Measurements from ENCODE around the gene TCEANC2.
"Not testable (repeated sequence)": the region's sequence is repeated elsewhere in the genome, so short reads cannot be mapped to it uniquely, and the experiment has no call there.

TCEANC2 gene

GRCh38 chr1:54086754-54087153 is 33.3 kb downstream of the TCEANC2 start:
- no peak for DNase-seq (ENCODE audit: low spot score)

- no peak for DNase-seq (ENCODE audit: low spot score)
Observed at GRCh38 chr1:54088385-54088784, 35.0 kb downstream of the TCEANC2 start.

GRCh38 chr1:54091666-54092065 is 38.3 kb downstream of the TCEANC2 start:
- no peak for DNase-seq (ENCODE audit: low spot score)

- DNase-seq (ENCODE audit: low spot score): no peak
Observed at GRCh38 chr1:54094001-54094729, 40.8 kb downstream of the TCEANC2 start.

- DNase-seq (ENCODE audit: low spot score): not testable (repeated sequence)
Observed at GRCh38 chr1:54094730-54095105, 41.3 kb downstream of the TCEANC2 start.

GRCh38 chr1:54095546-54096226 is 42.3 kb downstream of the TCEANC2 start:
- DNase-seq (ENCODE audit: low spot score): no peak

GRCh38 chr1:54096227-54096876 is 42.9 kb downstream of the TCEANC2 start:
- no peak for DNase-seq (ENCODE audit: low spot score)

GRCh38 chr1:54096877-54097240 is 43.5 kb downstream of the TCEANC2 start:
- DNase-seq (ENCODE audit: low spot score): no peak

GRCh38 chr1:54099061-54099610 is 45.7 kb downstream of the TCEANC2 start:
- DNase-seq (ENCODE audit: low spot score): no peak

GRCh38 chr1:54100500-54100899 is 47.1 kb downstream of the TCEANC2 start:
- no peak for DNase-seq (ENCODE audit: low spot score)

GRCh38 chr1:54103414-54103813 is 50.0 kb downstream of the TCEANC2 start:
- no peak for DNase-seq (ENCODE audit: low spot score)

GRCh38 chr1:54104613-54105012 is 51.2 kb downstream of the TCEANC2 start:
- not testable (repeated sequence) for DNase-seq (ENCODE audit: low spot score)

- DNase-seq (ENCODE audit: low spot score): no peak
Observed at GRCh38 chr1:54105080-54105479, 51.7 kb downstream of the TCEANC2 start.

- DNase-seq (ENCODE audit: low spot score): no peak
Observed at GRCh38 chr1:54105736-54106269, 52.4 kb downstream of the TCEANC2 start.

- DNase-seq (ENCODE audit: low spot score): no peak
Observed at GRCh38 chr1:54107131-54107530, 53.7 kb downstream of the TCEANC2 start.

- DNase-seq (ENCODE audit: low spot score): no peak
Observed at GRCh38 chr1:54108156-54108555, 54.7 kb downstream of the TCEANC2 start.

GRCh38 chr1:54109129-54110090 is 56.0 kb downstream of the TCEANC2 start:
- DNase-seq (ENCODE audit: low spot score): no peak

- DNase-seq (ENCODE audit: low spot score): peak; percentile 41
Observed at GRCh38 chr1:54110996-54111395, 57.6 kb downstream of the TCEANC2 start.

GRCh38 chr1:54111624-54112023 is 58.2 kb downstream of the TCEANC2 start:
- peak; percentile 42 for DNase-seq (ENCODE audit: low spot score)

- DNase-seq (ENCODE audit: low spot score): no peak
Observed at GRCh38 chr1:54112027-54112426, 58.6 kb downstream of the TCEANC2 start.

- peak; percentile 49 for DNase-seq (ENCODE audit: low spot score)
Observed at GRCh38 chr1:54112705-54113368, 59.4 kb downstream of the TCEANC2 start.

Measured in left forelimb (tissue), 1 donor.